GM12878 (cell line): ENCODE results near the gene CARMIL3. TPM values are rescaled to one million over a fixed set of nuclear protein-coding genes. Genes with fewer than 3 reads are reported as not detected.
A peak's percentile ranks its signal among the peaks of the same experiment; 100 is the strongest.

Source experiments
- ATAC-seq: fragments of 200-7000 bp; cut with Tn5 transposase; 3 replicates; pipeline ENCODE4 v1.9.1; 2020; ENCODE audit warnings: mild to moderate bottlenecking, moderate library complexity
- BruUV-seq: library from RNA; stranded (reverse); fragments of 400-500 nt; replicated peaks from 2 replicates; lab custom pipeline; 2021; lab: Mats Ljungman, UMichigan
- CTCF ChIA-PET: fragments of 300-600 bp; sonication (Branson Sonifier 250); formaldehyde crosslinking; extraction: SDS; loops from one replicate; lab custom pipeline; 2021; ENCODE audit warnings: inconsistent platforms; lab: Yijun Ruan, JAX
- POLR2A ChIA-PET: fragments of 350-600 bp; formaldehyde crosslinking; extraction: SDS; loops from one replicate; lab custom pipeline; 2021; ENCODE audit warnings: inconsistent platforms; lab: Charles Lee
- RAD21 ChIA-PET: fragments of 300-600 bp; sonication (Branson Sonifier 250); formaldehyde crosslinking; loops from one replicate; lab custom pipeline; 2023; ENCODE audit warnings: antibody characterized with exemption; ENCODE audit not compliant: unreplicated experiment; lab: Charles Lee
- SMC1A ChIA-PET: fragments of 300-600 bp; sonication (Branson Sonifier 250); formaldehyde crosslinking; loops from one replicate; lab custom pipeline; 2023; ENCODE audit not compliant: unreplicated experiment, uncharacterized antibody; lab: Charles Lee
- DNase-seq: peaks from one replicate; pipeline ENCODE4 v3.0.0-alpha.2; 2011; ENCODE audit warnings: low read depth, low spot score
- FAIRE-seq: peaks from 3 replicates; lab custom pipeline; 2011; peaks lifted over from hg19 to GRCh38; lab: Jason Lieb, UNC
- H2AFZ ChIP-seq: 2 replicates; pipeline ENCODE4 v1.6.0; 2011; ENCODE audit warnings: low read depth, low read length, control low read depth; ENCODE audit not compliant: control insufficient read depth
- H3K27ac ChIP-seq: 2 replicates; pipeline ENCODE4 v1.5.1; 2011; ENCODE audit warnings: control low read depth; ENCODE audit not compliant: control insufficient read depth, insufficient read depth
- H3K27me3 ChIP-seq, 2 experiments: replicated peaks in 1 of 2; 2 replicates each; pipeline versions ENCODE4 v1.6.0 to v1.6.1; 2011; ENCODE audit warnings: low read length in 1 of 2; ENCODE audit not compliant: control insufficient read depth in 2 of 2, insufficient read depth in 2 of 2
- H3K36me3 ChIP-seq, 2 experiments: 2 replicates each; pipeline ENCODE4 v1.5.1; 2011; ENCODE audit warnings: low read length in 1 of 2; ENCODE audit not compliant: control insufficient read depth in 2 of 2, insufficient read depth in 2 of 2
- H3K4me1 ChIP-seq: 2 replicates; pipeline ENCODE4 v1.6.1; 2011; ENCODE audit warnings: mild to moderate bottlenecking, low read length, moderate library complexity, mixed read lengths; ENCODE audit not compliant: control insufficient read depth, insufficient read depth
- H3K4me2 ChIP-seq: 2 replicates; pipeline ENCODE4 v1.6.0; 2011; ENCODE audit warnings: control low read depth; ENCODE audit not compliant: control insufficient read depth, insufficient read depth
- H3K4me3 ChIP-seq: fragments of 200-600 bp; sonication (generic); 2 replicates; pipeline ENCODE4 v1.5.1; 2016
- H3K79me2 ChIP-seq: 2 replicates; pipeline ENCODE4 v1.6.0; 2011; ENCODE audit warnings: low read length; ENCODE audit not compliant: control insufficient read depth, insufficient read depth
- H3K9ac ChIP-seq: 2 replicates; pipeline ENCODE4 v1.8.0; 2011; ENCODE audit warnings: low read length, control low read depth, mixed read lengths; ENCODE audit not compliant: control insufficient read depth, insufficient read depth
- H3K9me3 ChIP-seq: replicated peaks from 3 replicates; pipeline ENCODE4 v1.5.1; 2011; ENCODE audit warnings: mild to moderate bottlenecking, low read length; ENCODE audit not compliant: control insufficient read depth, insufficient read depth
- H4K20me1 ChIP-seq: 2 replicates; pipeline ENCODE4 v1.6.0; 2011; ENCODE audit not compliant: control insufficient read depth, insufficient read depth
- BCL3 ChIP-seq: IDR thresholded peaks from 2 replicates; pipeline ENCODE4 v1.6.1; 2011; ENCODE audit warnings: borderline replicate concordance, low read depth, mild to moderate bottlenecking, moderate library complexity, low read length; ENCODE audit not compliant: insufficient read depth, poor library complexity, severe bottlenecking
- CTCF ChIP-seq, 3 experiments: IDR thresholded peaks in 2 of 3; conservative IDR thresholded peaks in 1 of 3; 2 replicates each; pipeline ENCODE4 v1.5.1; 2011; ENCODE audit warnings: low read depth in 3 of 3, low read length in 3 of 3, mild to moderate bottlenecking in 3 of 3, control low read depth in 2 of 3, moderate library complexity in 2 of 3, inconsistent platforms in 1 of 3, mixed read lengths in 1 of 3; ENCODE audit not compliant: control insufficient read depth in 2 of 3, insufficient read depth in 1 of 3; ENCODE audit errors: extremely low read depth in 1 of 3
- EED ChIP-seq: sonication (generic); IDR thresholded peaks from 2 replicates; pipeline ENCODE4 v1.6.1; 2016; ENCODE audit warnings: antibody characterized with exemption, low read depth
- IKZF2 ChIP-seq, 2 experiments: fragments of 450-650 bp; IDR thresholded peaks; 2 replicates each; pipeline ENCODE4 v1.6.1; 2017; ENCODE audit warnings: mild to moderate bottlenecking in 2 of 2, moderate library complexity in 2 of 2
- IRF5 ChIP-seq: fragments of 450-650 bp; IDR thresholded peaks from 2 replicates; pipeline ENCODE4 v1.6.1; 2017; ENCODE audit warnings: borderline replicate concordance
- MLLT1 ChIP-seq: fragments of 450-650 bp; IDR thresholded peaks from 2 replicates; pipeline ENCODE4 v1.6.1; 2016; ENCODE audit warnings: mild to moderate bottlenecking
- MYB ChIP-seq: fragments of 150-350 bp; IDR thresholded peaks from 2 replicates; pipeline ENCODE4 v1.6.1; 2014; ENCODE audit warnings: mild to moderate bottlenecking, low read depth, low read length, borderline replicate concordance
- RAD21 ChIP-seq: IDR thresholded peaks from 2 replicates; pipeline ENCODE4 v1.6.1; 2011; ENCODE audit warnings: mild to moderate bottlenecking, low read depth, low read length, moderate library complexity; ENCODE audit not compliant: insufficient read depth
- RUNX3 ChIP-seq: IDR thresholded peaks from 2 replicates; pipeline ENCODE4 v1.6.1; 2012; ENCODE audit warnings: low read length, inconsistent platforms
- SMARCA5 ChIP-seq: fragments of 450-650 bp; IDR thresholded peaks from 2 replicates; pipeline ENCODE4 v1.6.1; 2017; ENCODE audit warnings: mild to moderate bottlenecking
- SMC3 ChIP-seq: IDR thresholded peaks from 2 replicates; pipeline ENCODE4 v1.6.1; 2011; ENCODE audit warnings: low read length, improper control_type of control experiment, borderline replicate concordance
- TCF12 ChIP-seq: IDR thresholded peaks from 2 replicates; pipeline ENCODE4 v1.6.1; 2011; ENCODE audit warnings: low read depth, mild to moderate bottlenecking, low read length
- ZNF24 ChIP-seq: fragments of 450-650 bp; IDR thresholded peaks from 2 replicates; pipeline ENCODE4 v1.6.1; 2017; ENCODE audit warnings: antibody characterized with exemption, mild to moderate bottlenecking
- ZNF274 ChIP-seq: IDR thresholded peaks from one replicate; pipeline ENCODE4 v1.8.0; 2011; ENCODE audit not compliant: insufficient read length, insufficient read depth
- ZNF622 ChIP-seq: fragments of 450-650 bp; IDR thresholded peaks from 2 replicates; pipeline ENCODE4 v1.6.1; 2017; ENCODE audit warnings: mild to moderate bottlenecking, inconsistent platforms
- WGBS: methylation state at CpG from one replicate; pipeline ENCODE4 v1.1.6; 2016; ENCODE audit warnings: low lambda C conversion rate; ENCODE audit not compliant: insufficient replicate concordance, insufficient coverage; ENCODE audit errors: missing lambda C conversion rate; 5-methylcytosine and 5-hydroxymethylcytosine counted together
- in situ Hi-C: fragments of 300-500 bp; cut with MboI; formaldehyde crosslinking; loops from 9 replicates; pipeline ENCODE4 v1.14.3; 2018; ENCODE audit warnings: mixed read lengths
- intact Hi-C: fragments of 100-400 bp; cut with micrococcal nuclease; formaldehyde crosslinking; loops from one replicate; pipeline ENCODE4 v1.14.2; 2022; ENCODE audit not compliant: unreplicated experiment
- polyA plus RNA-seq, 11 experiments: library from polyadenylated mRNA; depleted of rRNA in 4 of 11; unstranded in 6 of 11; stranded (reverse) in 5 of 11; fragments of >200 nt; fragmentation: Nextera tagmentation in 4 of 11; fragmentation: Illumina TruSeq in 1 of 11; extraction: Ambion mirVana in 4 of 11; extraction: Trizol in 1 of 11; gene quantifications; 1 replicate in 1 of 11; 2 replicates in 10 of 11; pipeline versions ENCODE4 v1.2.1 to v1.2.3, GENCODE V29; 2011 to 2016; ENCODE audit warnings: inconsistent platforms in 2 of 11, missing spikeins in 2 of 11, low read depth in 1 of 11
- total RNA-seq, 4 experiments: library from RNA; depleted of rRNA in 3 of 4; stranded (reverse); fragments of >200 nt in 3 of 4; fragmentation: Illumina TruSeq in 1 of 4; extraction: Trizol in 1 of 4; gene quantifications; 2 replicates each; pipeline versions ENCODE4 v1.2.1 to v1.2.3, GENCODE V29; 2013 to 2021

Gene CARMIL3
- total and polyA plus RNA-seq, 10 of the 15 experiments (the other 5 are each of a cell fraction or from before 2014, with no cell fraction given): 0.09 to 0.32 (median 0.25) TPM; not detected in 3

- POLR2A ChIA-PET: interaction anchor here (0.5 to 1.1 kb wide), 2 partner anchors 22 to 209 kb away, joined by 3 read pairs; no protein-coding TSS in a partner anchor
- ATAC-seq: peak; percentile 91
- TF ChIP-seq TCF12 (peak; percentile 17; the same call in 1 of the 2 replicates), ZNF24 (no peak), EED (peak; percentile 31; the same call in 1 of the 2 replicates), IRF5 (0 out of 2 replicates have a peak, but pooled peaks have one; percentile 36), CTCF (IDR thresholded peaks at IDR 0.05 in 2 of 3, conservative IDR thresholded peaks at IDR 0.05 in 1 of 3; ENCODE audit: control insufficient read depth in 2 of 3, extremely low read depth in 1 of 3, insufficient read depth in 1 of 3, low read depth in 3 of 3, low read length in 3 of 3) (peak; percentile 79 to 84 (median 82)), RAD21 (peak; percentile 69), SMC3 (peak; percentile 54; the same call in 1 of the 2 replicates), ZNF622 (no peak), IKZF2 (IDR thresholded peaks at IDR 0.05) (peak; percentile 58 to 62; a peak in 3 of 4 replicates), MLLT1 (peak; percentile 63; the same call in 1 of the 2 replicates), SMARCA5 (peak; percentile 71; the same call in 1 of the 2 replicates), MYB (no peak), BCL3 (no peak), ZNF274 (no peak), RUNX3 (peak; percentile 5; the same call in 1 of the 2 replicates)
Observed at GRCh38 chr14:24036169-24036962, 15.4 kb upstream of the CARMIL3 start.

More at GRCh38 chr14:24036169-24036962, 15.4 kb upstream of the CARMIL3 start:
- Histone ChIP-seq H3K9ac (peak overlapping the region; percentile 62), H3K79me2 (no peaks in the 10 kb centered on the region), H4K20me1 (no peaks in the 10 kb centered on the region), H3K36me3 (no peaks in the 10 kb centered on the region), H3K27me3 (no peaks in the 10 kb centered on the region), H3K27ac (peak overlapping the region; percentile 56), H2AFZ (peak overlapping the region; percentile 73), H3K9me3 (no peaks in the 10 kb centered on the region; the same call in 2 of the 3 replicates), H3K4me1 (no peaks in the 10 kb centered on the region; the same call in 1 of the 2 replicates), H3K4me2 (peak overlapping the region; percentile 58), H3K4me3 (peak overlapping the region; percentile 73)
- ChIA-PET SMC1A (interaction anchor here (0.6 kb wide), 1 partner anchor 856 kb away, joined by 3 read pairs; no protein-coding TSS in a partner anchor), RAD21 (interaction anchor here (1.0 kb wide), 1 partner anchor 73 kb away, joined by 3 read pairs; no protein-coding TSS in a partner anchor), CTCF (interaction anchor here (0.6 to 1.8 kb wide), 8 partner anchors 10 to 405 kb away, joined by 3 to 10 read pairs (median 4); no protein-coding TSS in a partner anchor)
- DNase-seq (no peak), FAIRE-seq (peak; percentile 54)
- intact Hi-C loops (loop anchor here (1.0 kb wide), 1 partner anchor 22 kb away; no protein-coding TSS in a partner anchor), in situ Hi-C loops (loop anchor here (10.0 kb wide), 1 partner anchor 62 kb away; no protein-coding TSS in a partner anchor)
- no TSS peak for BruUV-seq
- 3% methylated on average over 49 of the region's 50 CpGs for WGBS
